NK-92 treated with Interleukin-12 subunit alpha and Interleukin-12 subunit beta, amount 100 ng/mL, for 24 hours (cell line): Measurements from ENCODE around the gene EXD3.

Source experiments
- DNase-seq: peaks from one replicate; lab custom pipeline; 2025; lab: John Stamatoyannopoulos, UW

Gene EXD3

DNA sequence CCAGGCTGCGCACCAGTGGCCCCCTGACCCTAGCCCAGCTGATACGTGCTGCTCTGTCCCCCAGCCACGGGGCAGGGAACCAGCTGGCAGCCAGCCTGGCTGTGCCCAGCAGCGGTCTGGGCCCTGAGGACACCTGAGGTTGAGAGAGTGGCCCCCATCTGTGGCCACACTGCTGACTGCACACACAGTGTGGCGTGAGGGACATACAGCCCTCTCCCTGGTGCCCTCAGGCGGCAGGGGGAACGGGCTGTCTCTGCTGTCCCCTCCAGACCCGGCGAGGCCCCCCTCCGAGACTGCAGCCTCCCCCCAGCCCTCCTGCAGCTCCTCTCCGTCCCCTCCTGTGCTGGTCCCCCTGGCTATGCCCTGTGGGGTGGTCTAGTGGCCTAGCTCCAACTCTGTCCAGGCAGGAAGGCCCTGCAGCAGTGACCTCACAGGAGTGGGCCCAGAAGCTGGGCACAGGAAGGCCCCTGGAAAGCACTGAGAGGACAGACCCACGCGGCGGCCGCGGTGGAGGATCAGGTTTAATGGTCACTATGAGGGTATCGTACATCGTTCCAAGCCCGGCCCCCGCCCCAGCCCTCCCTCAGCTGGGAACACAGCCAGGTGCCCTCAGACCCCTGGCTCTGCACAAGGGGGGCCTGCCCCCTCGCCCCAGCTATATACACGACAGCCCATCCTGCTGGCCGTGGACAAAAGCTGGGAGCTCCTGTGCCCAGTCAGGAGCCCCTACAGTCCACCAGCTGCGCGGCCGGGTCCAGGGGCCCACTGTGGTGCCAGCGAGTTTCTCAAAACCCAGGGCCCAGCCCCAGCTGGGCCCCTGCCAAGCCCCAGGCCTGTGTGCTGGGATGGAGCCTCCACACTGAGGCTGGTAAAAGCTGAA is 25.0 kb upstream of the EXD3 start:
- DNase-seq, result no peak

DNA sequence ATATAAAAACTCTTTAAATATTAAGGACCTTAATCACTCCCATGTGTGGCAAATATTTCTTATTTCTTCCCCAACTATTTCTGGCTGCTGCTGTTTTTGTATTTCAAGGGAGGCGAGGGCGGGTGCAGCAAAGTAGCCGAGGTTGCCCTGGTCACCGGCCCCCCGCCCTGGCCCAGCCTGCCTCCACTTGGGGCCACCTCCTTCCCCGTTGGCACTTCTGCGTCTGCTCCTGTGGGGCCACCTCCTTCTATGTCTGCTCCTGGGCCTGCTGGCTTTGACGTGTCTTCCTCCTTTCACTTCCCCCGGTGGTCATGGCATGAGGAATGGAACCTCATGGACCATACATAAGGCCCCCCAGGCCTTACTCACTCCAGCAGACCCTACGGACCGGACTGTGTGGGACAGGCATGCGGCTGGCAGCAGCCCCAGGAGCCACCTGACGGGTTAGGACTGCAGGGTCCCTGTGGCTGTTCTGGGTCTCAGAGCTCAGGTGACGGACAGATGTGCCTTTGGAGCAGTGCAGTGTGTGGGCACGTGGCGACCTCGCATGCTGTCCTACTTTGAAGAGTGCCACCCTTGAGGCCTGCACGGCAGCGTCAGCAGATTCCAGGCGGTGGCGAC is 24.0 kb upstream of the EXD3 start:
- DNase-seq, result no peak

DNA sequence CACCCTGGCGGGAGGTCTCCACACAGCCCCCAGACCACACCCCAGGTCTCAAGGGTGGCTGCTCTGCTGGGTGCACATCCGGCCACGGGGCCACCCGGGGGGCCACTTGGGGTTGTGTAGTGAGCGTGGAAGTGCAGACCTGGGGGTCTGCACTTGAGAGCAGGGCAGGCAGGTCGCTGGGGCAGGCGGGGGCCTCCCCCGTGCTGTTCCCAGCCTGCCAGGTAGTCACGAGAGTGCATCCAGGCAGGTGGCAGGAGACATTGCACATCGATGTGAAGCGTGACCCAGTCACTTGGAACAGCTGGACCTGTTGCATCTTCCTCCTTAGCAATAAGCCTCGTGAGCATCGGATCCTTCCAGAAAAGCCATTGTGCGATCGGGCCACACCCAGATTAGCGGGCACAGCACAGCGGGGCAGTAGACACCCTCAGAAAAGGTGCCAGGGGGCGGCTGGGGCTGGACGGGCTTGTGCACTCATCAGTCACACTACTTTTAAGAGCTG is 23.0 kb upstream of the EXD3 start:
- DNase-seq, result no peak

DNA sequence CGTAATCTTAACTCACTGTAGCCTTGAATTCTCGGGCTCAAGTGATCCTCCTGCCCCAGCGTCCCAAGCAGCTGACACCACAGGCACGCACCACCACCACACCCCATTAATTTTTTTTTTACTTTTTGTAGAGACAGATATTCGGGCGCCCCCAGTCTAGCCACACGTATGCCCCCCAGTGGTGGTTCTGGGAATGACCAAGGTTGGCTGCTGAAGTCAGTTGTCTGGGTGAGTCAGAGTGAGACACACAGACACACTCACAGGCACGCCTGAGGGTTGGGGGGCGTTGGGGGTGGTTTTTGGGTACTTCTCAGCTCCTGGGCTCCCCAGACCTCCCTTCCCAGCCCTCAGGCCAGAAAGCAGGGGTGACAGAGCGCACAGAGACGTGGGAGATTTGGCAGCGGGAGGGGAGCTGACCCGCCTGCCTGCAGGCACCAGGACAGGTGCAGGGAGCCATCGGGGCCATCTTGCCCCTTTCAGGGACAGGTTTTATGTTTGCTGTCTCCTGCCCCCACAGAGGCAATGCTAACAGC is 22.4 kb upstream of the EXD3 start:
- peak; percentile 50 for DNase-seq

DNA sequence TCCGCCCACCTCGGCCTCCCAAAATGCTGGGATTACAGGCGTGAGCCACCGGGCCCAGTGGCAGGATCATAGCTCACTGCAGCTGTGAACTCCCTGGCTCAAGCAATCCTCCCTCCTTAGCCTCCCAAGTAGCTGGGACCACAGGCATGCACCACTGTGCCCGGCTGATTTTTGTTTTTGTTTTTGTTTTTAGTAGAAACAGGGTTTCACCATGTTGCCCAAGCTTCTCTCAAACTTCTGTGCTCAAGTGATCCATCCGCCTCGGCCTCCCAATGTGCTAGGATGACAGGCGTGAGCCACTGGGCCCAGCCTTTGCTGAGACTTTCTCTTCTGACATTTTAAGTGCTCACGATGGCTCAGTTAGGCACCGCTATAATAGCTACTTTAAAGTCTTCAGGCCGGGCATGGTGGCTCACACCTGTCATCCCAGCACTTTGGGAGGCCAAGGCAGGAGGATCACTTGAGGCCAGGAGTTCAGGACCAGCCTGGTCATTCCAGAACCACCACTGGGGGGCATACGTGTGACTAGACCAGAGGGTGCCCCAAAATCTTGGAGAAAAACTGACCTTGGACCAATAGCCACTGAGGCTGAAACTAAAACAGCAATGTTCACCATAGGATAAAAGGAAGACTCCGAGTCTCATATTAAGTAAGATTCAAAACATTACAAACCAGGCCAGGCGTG is 21.3 kb upstream of the EXD3 start:
- no peak for DNase-seq

DNA sequence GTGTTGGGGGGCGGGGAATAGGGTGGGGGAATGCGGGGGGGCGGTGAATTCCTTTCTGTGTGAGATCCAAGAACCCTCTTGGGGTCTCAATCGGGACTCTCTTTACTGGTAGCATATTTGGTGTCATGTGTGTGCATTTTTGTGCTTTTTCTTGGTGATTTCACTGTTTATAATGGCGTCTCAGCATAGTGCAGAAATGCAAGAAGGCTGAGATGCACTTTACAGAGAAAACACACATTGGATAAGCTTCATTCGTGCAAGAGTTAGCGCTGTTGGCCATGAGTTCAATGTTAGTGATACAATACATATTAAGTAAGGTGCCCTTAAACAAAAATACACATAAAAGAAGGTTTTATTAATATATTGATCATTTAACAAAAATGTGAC is 19.0 kb upstream of the EXD3 start:
- no peak for DNase-seq

DNA sequence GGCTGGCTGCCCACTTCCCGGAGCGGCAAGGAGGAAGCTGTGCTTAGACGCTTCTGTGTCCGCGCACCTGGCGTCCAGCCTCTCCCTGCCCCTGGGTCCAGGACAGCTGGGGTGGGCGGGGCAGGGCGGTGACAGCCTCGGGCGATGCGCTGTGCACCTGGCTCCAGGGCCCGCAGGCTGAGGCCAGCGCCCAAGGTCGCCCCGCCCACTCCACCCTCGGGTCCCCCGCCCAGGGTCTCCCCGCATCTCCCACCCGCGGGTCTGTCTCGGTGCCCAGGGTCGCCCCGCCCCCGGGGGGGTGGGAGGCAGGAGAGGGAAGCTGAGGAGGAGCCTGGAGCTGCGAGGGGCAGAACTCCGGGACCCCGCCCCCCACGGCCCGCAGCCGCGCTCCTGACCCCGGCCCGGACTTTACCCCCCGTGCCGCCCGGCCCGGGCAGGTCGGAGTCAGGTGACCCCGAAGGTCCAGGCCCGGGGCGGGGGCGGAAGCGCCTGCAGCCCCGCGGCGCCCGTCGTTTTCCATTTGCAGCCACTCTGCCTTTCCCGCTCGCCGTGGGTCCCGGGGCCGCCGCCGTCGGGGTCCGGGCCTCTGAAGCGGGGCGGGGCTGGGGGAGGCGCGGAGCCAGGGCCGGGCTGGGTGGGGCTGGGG is 18.4 kb upstream of the EXD3 start, which contains the start of gene ENTPD8:
Gene ENTPD8, minus strand, starts transcription at position 69 of the 646 bp plus-strand sequence. CDS start 3,072 bp downstream, outside the sequence.
- DNase-seq, result no peak

DNA sequence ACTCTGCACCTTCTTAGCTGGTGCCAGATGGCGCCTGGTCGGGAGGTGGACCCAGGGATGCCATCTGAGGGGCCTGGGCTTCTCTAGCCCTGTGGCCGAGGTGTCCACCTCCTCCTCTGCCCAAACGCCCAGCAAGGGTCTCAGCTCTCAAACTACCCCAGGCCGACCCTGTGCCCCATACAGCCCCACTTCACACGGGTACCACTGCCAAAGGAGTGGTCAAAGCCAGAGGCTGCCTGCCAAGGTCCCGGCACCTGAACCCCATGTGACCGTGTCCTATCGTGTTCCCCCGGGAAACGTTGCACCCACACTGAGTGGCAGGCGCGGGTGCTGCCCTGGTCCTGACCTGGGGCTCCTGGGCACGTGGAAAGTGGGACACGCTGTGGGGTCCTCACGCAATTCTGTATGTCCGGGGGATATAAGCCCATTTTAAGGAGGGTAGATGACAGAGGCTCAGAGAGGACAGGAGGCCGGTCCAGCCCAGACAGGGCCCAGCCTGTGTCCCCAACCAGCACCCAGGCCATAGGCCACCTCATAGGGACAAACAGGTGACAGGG is 16.3 kb upstream of the EXD3 start:
- no peak for DNase-seq

DNA sequence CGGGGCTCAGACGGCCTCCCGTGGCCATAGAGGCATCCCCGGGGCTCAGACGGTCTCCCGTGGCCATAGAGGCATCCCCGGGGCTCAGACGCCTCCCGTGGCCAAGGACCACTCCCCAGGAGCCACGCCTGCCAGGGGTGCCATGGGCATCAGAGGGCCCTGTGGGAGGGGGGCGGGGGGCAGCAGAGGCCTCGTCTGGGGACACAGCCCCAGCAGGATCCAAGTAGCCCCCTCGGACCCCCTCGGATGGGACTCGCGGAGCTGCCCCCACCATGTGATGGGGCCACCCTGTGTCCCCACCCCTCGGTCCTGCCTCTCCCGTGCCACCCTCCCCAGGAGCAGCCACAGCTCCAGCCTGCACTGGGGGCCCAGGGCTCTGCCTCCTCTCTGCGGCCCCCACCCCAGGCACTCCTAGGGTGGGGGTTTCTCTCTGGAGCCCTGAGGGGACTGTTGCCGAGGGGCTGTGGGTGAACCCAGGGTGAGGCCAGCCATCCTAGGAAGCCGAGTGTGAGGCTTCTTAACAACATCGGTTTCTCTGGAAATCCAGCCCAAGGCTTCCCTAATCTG is 15.7 kb upstream of the EXD3 start:
- DNase-seq, result no peak

DNA sequence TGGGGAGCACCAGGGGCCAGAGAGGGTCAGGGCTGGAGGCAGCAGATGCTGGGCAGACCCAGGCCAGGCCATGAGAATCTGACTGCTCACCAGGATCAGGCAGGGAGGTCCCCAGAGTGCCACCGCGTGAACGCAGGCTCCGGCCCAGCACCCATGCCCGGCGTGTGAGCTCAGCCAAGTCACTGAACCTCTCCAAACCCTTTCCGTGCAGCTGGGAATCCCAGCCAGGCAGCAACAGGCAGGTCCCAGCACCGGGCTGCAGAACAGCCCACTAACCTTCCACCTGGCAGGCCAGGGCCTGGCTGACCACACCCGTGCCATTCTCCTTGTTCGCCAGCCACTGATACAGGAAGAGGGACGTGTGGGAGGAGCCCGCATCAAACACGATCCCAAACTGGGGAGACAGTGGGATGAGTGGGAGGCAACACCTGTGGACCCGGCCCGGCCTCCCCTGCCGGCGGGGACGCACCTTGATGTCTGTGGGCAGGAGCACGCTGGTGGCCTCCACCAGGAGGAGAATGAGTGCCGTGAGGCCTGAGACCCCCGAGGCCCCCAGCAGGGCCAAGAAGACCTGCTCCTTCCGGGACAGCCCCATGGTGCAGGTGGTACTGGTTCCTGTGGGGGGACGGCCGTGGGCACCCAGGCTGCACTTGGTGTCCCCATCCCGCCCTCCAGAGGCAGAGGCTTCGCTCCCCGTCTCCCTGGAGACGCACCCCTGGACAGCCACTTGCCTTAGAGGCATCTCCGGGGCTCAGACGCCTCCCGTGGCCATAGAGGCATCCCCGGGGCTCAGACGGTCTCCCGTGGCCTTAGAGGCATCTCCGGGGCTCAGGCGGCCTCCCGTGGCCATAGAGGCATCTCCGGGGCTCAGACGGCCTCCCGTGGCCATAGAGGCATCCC is 15.0 kb upstream of the EXD3 start:
- DNase-seq, result no peak

DNA sequence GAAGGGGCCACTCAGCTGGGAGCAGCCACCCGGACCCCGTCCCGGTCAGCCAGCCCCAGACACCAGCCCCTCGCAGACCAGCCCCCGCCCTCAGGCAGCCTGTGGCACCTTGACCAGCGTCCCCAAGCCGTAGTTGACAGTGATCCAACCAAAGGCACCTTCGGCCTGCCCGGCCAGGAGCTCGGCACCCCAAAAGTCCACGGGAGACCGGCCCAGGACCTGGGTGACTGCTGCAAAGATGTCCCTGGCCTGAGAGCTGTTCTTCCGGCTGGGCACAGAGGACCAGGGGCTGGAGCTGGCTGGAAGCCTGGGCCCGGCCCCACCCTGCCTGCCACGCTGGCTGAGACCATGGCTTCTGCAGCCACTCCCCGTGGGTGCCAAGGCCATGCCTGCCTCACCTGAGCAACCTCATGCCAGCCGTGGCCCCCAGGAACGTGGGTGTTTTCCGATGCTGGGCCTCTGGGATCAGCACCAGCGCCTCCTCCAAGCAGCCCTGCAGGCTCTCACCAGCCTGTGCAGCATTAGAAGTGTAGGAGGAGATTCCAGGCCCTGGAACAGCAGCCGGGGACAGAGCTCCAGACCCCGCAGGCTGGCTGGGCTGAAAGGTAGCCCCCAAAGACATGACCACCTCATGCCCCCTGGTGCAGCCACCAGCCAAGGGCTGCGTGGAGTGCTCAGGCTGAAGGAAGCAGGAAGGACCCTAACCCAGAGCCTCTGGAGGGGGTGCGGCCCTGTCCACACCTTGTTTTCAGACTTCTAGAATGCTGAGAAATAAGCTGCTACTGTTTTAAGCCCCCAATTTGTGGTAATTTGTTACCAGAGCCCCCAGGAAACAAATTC is 14.0 kb upstream of the EXD3 start:
- no peak for DNase-seq

DNA sequence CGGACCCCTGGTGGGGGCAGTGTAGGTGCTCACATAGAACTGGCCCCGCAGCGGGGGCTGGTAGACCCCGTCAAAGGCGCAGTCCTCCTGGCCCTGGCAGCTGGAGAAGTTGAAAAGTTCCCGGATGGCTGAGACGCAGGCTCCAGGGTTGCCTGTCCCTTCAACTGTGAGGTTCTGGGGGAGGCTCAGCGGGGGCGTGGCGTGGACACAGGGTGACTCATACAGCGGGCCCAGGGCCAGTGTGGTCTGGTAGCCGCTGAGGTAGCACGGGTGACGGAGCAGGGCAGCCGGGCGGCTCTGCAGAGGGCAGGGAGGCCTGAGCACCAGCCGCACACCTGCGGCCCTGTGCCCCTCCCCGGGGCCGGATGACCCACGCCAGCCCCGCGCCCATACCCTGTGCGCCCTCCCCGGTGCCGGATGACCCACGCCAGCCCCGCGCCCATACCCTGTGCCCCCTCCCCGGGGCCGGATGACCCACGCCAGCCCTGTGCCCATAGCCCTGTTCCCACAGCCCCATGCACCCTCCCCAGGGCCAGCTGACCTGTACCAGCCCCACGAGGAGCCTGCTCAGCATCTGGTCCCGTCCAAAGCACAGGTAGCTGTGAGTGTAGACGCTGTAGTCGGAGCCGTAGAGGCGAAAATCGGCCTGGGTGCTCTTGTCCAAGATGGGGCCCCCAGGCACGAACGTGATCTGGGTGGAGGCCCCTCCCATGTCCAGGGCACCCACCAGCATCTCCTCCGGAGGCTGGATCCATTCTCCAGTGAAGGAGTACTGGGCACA is 13.2 kb upstream of the EXD3 start:
- no peak for DNase-seq

DNA sequence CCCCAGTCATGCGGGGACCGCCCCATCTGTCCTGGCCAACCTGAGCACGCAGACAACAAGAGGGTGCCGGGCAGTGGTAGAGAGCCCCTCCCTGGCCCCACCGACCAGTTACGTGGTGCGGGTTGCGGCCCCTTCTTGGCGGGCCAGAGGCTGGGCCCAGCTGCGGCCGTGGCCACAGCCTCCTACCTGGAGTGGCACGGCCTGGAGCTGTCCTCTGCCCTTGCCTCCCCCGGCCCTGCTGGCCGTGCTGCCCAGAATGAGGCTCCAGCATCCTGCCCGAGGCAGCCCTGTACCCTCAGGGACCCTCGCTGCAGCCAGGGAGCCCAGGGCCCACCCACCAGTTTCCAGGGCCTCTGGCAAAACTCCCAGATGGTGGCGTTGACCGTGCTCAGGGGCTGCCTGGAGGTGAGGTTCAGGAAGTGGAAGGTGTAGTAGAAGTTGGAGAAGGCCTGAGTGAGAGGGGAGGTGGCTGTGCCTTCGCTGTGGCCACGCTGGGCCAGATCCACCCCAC is 12.5 kb upstream of the EXD3 start:
- DNase-seq, result no peak

DNA sequence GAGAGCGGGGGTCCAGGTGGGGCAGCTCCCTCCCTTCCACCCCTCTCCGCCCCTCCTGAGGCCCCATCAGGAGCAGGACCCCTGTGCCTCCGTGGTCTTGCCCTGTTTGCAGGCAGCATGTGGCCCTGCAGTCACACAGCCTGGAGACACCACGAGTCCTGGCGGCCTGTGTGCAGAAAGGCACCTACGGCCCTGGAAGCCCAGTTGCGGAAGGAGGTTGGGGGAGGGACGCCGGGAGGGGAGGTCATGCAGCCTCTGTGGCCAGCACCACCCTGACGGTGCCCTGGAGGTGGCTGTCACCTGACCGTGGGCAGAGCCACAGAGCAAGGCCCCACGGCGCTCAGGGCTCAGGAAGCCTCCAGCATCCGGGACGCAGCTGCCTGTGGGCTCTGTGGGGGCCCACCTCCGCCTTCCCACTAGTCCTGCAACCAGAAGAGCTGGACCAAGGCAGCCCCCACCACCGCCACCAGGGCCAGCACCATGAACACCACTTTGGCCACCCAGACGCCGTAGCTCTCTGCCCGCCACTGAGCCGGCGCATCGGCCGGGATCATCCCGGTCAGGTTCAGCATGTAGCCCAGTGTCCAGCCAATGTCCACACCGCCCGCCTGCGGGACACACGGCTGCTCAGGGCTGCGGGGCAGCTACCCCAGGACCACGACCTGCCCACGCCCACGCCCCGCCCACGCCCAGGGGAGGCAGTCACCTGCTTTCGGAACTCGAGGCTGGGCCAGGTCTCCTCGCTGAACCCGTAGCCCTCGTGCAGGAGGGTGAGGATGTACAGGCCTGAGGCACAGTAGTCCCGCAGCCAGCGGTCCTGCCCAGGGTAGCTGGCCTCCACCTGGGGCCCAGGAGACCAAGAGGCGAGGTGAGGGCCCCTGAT is 11.8 kb upstream of the EXD3 start:
- no peak for DNase-seq

DNA sequence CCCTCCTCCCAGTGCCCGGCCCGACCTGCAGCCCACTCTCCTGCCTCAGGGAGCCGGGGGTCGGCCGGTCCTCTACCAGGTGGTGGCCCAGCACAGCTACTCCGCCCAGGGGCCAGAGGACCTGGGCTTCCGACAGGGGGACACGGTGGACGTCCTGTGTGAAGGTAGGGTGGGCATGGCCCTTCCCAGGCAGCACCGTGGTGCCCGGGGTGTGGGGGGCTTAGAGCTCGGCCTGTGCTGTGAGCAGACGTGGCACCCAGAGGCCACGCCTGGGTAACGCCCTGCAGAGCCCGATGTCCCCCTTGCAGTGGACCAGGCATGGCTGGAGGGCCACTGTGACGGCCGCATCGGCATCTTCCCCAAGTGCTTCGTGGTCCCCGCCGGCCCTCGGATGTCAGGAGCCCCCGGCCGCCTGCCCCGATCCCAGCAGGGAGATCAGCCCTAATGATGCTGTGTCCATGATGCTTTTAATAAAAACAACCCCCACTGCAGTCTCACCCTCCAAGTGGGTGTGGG is 11.0 kb upstream of the EXD3 start:
- DNase-seq, result no peak

DNA sequence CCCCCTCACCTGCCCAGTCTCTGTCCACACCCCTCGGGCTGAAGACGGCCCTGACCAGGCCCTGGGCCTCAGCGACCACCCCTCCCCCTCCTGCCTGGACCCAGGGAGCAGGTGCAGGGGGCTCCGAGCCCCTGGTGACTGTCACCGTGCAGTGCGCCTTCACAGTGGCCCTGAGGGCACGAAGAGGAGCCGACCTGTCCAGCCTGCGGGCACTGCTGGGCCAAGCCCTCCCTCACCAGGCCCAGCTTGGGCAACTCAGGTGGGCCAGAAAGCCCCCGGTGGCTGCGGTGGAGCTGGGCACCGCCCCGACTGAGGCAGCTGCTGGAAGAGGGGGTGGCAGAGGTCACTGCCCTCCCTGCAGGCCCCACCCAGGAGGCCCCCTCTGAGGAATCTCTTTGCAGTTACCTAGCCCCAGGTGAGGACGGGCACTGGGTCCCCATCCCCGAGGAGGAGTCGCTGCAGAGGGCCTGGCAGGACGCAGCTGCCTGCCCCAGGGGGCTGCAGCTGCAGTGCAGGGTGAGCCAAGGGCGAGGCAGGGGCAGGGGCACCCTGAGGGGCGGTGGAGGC is 10.5 kb upstream of the EXD3 start:
- DNase-seq, result no peak
